ENCODE measurements around the gene FAM168B. TPM values are rescaled to one million over a fixed set of nuclear protein-coding genes. Genes with fewer than 3 reads are reported as not detected.
"Not testable (repeated sequence)": the region's sequence is repeated elsewhere in the genome, so short reads cannot be mapped to it uniquely, and the experiment has no call there.

The FAM168B gene
- total RNA-seq, 1 experiment from 2014 or later = 79.6 TPM

DNA sequence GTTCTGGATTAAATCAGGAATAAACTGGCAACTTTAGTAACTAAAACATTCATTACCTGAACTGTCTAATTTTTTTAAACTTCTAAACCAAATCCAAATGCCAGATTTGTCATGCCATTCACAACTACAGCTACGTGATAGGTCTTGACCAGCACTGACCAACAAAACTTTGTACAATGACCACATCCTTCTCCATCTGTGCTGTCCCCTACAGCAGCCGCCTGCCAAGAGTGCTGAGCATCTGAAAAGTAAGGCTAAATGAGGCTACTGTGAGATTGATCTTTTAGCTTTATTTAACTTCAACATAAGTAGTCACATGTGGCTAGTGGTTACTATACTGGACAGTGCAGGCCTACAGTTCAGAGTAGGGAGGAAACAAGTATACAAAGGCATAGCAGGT lies 7.6 kb downstream of the FAM168B start:
- ChIA-PET CTCF (no interaction called here), POLR2A (ENCODE audit: unreplicated experiment) (no interaction called here)
- H3K9me2 ChIP-seq (ENCODE audit: insufficient read depth) = no peaks in the 10 kb centered on the region
- H3K79me2 ChIP-seq (ENCODE audit: low read depth) = peaks cover 91% of the 10 kb centered on the region
- H3K27ac ChIP-seq = no peak overlapping the region
- peaks cover 11% of the 10 kb centered on the region for H3K36me3 ChIP-seq (ENCODE audit: low read depth)
- H3K9me3 ChIP-seq (ENCODE audit: insufficient read depth, low read depth) = no peaks in the 10 kb centered on the region
- no TSS peak for BruUV-seq (replicated peaks)
- no peak for DNase-seq
- H4K20me1 ChIP-seq (ENCODE audit: insufficient read depth) = peaks cover 92% of the 10 kb centered on the region
- no peaks in the 10 kb centered on the region for H3F3A ChIP-seq (ENCODE audit: insufficient read depth, low read depth)
- no peaks in the 10 kb centered on the region for H3K27me3 ChIP-seq (ENCODE audit: insufficient read depth, low read depth)
- H3K4me1 ChIP-seq (replicated peaks; ENCODE audit: insufficient read depth) = no peaks in the 10 kb centered on the region
- H2AFZ ChIP-seq = no peak overlapping the region
- intact Hi-C loops (cut with micrococcal nuclease; ENCODE audit: unreplicated experiment) = no loop called here
- H3K4me2 ChIP-seq = no peak overlapping the region
- TF ChIP-seq, protein P1, sequence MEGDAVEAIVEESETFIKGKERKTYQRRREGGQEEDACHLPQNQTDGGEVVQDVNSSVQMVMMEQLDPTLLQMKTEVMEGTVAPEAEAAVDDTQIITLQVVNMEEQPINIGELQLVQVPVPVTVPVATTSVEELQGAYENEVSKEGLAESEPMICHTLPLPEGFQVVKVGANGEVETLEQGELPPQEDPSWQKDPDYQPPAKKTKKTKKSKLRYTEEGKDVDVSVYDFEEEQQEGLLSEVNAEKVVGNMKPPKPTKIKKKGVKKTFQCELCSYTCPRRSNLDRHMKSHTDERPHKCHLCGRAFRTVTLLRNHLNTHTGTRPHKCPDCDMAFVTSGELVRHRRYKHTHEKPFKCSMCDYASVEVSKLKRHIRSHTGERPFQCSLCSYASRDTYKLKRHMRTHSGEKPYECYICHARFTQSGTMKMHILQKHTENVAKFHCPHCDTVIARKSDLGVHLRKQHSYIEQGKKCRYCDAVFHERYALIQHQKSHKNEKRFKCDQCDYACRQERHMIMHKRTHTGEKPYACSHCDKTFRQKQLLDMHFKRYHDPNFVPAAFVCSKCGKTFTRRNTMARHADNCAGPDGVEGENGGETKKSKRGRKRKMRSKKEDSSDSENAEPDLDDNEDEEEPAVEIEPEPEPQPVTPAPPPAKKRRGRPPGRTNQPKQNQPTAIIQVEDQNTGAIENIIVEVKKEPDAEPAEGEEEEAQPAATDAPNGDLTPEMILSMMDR (conservative IDR thresholded peaks at IDR 0.05) = no peak
- TF ChIP-seq EZH2 (IDR thresholded peaks at IDR 0.05; ENCODE audit: low read depth) = no peak
- H3K4me3 ChIP-seq = no peak overlapping the region

DNA sequence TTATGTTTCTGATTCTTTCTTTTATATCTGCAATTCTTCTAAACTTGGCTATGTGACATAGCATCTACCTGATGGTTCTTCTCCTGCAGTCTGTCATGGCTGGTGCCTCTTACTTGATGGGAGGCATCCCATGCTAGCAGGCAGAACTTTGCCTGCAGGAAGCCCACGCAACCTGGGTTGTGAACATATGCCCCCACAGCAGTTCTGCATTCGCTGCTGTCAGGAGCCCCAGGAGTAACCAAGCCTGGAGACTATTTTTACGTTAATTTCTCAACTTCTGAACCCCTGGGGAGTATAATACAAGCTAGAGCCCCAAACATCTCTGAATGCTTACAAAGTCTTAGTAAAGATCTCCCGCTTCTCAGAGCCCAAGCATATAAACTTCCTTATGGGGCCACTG lies 12.1 kb downstream of the FAM168B start:
- POLR2A ChIA-PET (ENCODE audit: unreplicated experiment) = no interaction called here
- intact Hi-C loops (cut with micrococcal nuclease; ENCODE audit: unreplicated experiment) = no loop called here
- no peak for TF ChIP-seq EZH2 (IDR thresholded peaks at IDR 0.05; ENCODE audit: low read depth)
- TF ChIP-seq, protein P1 (conservative IDR thresholded peaks at IDR 0.05) = no peak
- Histone ChIP-seq H3K36me3 (ENCODE audit: low read depth) (peaks cover 12% of the 10 kb centered on the region; the same call in 1 of the 2 replicates), H3K79me2 (ENCODE audit: low read depth) (peaks cover 74% of the 10 kb centered on the region), H3K9me2 (ENCODE audit: insufficient read depth) (no peaks in the 10 kb centered on the region), H4K20me1 (ENCODE audit: insufficient read depth) (peaks cover 86% of the 10 kb centered on the region), H3F3A (ENCODE audit: insufficient read depth, low read depth) (peaks cover 8% of the 10 kb centered on the region; the same call in 1 of the 2 replicates), H3K4me2 (no peak overlapping the region), H3K9me3 (ENCODE audit: insufficient read depth, low read depth) (no peaks in the 10 kb centered on the region), H3K27ac (no peak overlapping the region), H2AFZ (no peak overlapping the region), H3K4me3 (no peak overlapping the region), H3K4me1 (replicated peaks; ENCODE audit: insufficient read depth) (no peaks in the 10 kb centered on the region), H3K27me3 (ENCODE audit: insufficient read depth, low read depth) (no peaks in the 10 kb centered on the region)
- BruUV-seq (replicated peaks) = no TSS peak
- DNase-seq = no peak
- CTCF ChIA-PET = no interaction called here

DNA sequence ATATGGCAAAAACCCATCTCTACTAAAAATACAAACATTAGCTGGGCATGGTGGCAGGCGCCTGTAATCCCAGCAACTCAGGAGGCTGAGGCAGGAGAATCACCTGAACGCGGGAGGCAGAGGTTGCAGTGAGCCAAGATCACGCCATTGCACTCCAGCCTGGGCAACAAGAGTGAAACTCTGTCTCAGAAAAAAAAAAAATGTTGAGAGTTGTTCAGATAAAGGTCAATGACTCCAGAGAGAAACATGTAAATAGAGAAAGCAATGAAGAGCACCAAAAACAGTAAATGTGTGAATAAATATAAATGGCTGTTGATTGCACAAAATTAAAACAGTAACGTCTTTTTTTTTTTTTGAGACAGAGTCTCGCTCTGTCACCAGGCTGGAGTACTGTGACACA lies 13.3 kb downstream of the FAM168B start:
- BruUV-seq (replicated peaks); H3K9me2 ChIP-seq (ENCODE audit: insufficient read depth); H3K4me2 ChIP-seq; CTCF ChIA-PET; H3F3A ChIP-seq (ENCODE audit: insufficient read depth, low read depth); H3K4me3 ChIP-seq; H3K4me1 ChIP-seq (replicated peaks; ENCODE audit: insufficient read depth); H3K27me3 ChIP-seq (ENCODE audit: insufficient read depth, low read depth); H3K9me3 ChIP-seq (ENCODE audit: insufficient read depth, low read depth); H2AFZ ChIP-seq; POLR2A ChIA-PET (ENCODE audit: unreplicated experiment); intact Hi-C loops (cut with micrococcal nuclease; ENCODE audit: unreplicated experiment); H3K27ac ChIP-seq; DNase-seq: not testable (repeated sequence)
- Histone ChIP-seq H3K36me3 (ENCODE audit: low read depth) (peaks cover 12% of the 10 kb centered on the region; the same call in 1 of the 2 replicates), H3K79me2 (ENCODE audit: low read depth) (peaks cover 72% of the 10 kb centered on the region), H4K20me1 (ENCODE audit: insufficient read depth) (peaks cover 86% of the 10 kb centered on the region)

DNA sequence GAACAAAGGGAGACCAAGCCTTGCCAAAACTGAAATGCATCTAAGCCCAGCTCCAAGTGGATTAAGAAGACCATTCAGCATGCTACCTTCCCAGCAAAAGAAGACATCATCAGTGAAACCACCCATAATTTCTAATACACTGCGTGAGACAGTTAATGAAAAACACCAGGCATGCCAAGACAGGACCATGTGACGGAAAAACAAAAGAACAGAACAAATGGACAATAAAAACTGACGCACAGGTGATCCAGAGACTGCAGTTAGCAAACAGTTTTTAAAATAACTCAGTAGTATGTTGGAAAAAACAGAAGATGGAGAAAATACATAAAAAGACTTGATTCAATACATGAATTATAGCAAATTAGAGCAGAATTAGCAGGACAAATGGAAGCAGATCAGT lies 15.3 kb downstream of the FAM168B start:
- H2AFZ ChIP-seq = no peak overlapping the region
- H3K27me3 ChIP-seq (ENCODE audit: insufficient read depth, low read depth) = no peaks in the 10 kb centered on the region
- peaks cover 11% of the 10 kb centered on the region; the same call in 1 of the 2 replicates for H3F3A ChIP-seq (ENCODE audit: insufficient read depth, low read depth)
- TF ChIP-seq, protein P1 (conservative IDR thresholded peaks at IDR 0.05) = no peak
- no peak for TF ChIP-seq EZH2 (IDR thresholded peaks at IDR 0.05; ENCODE audit: low read depth)
- peaks cover 87% of the 10 kb centered on the region for H4K20me1 ChIP-seq (ENCODE audit: insufficient read depth)
- CTCF ChIA-PET = no interaction called here
- peaks cover 12% of the 10 kb centered on the region for H3K36me3 ChIP-seq (ENCODE audit: low read depth)
- no peak overlapping the region for H3K4me3 ChIP-seq
- H3K79me2 ChIP-seq (ENCODE audit: low read depth) = peaks cover 73% of the 10 kb centered on the region
- POLR2A ChIA-PET (ENCODE audit: unreplicated experiment) = no interaction called here
- no peaks in the 10 kb centered on the region for H3K4me1 ChIP-seq (replicated peaks; ENCODE audit: insufficient read depth)
- H3K9me3 ChIP-seq (ENCODE audit: insufficient read depth, low read depth) = no peaks in the 10 kb centered on the region
- H3K9me2 ChIP-seq (ENCODE audit: insufficient read depth) = no peaks in the 10 kb centered on the region
- intact Hi-C loops (cut with micrococcal nuclease; ENCODE audit: unreplicated experiment) = no loop called here
- H3K27ac ChIP-seq = no peak overlapping the region
- no TSS peak for BruUV-seq (replicated peaks)
- no peak overlapping the region for H3K4me2 ChIP-seq
- DNase-seq = no peak
